Measurements from ENCODE around the gene SF3B6. TPM values are rescaled to one million over a fixed set of nuclear protein-coding genes. Genes with fewer than 3 reads are reported as not detected.

Gene SF3B6
- total and polyA plus RNA-seq, 2 of the 4 experiments (the other 2 are of a cell fraction): 143 to 191 TPM

DNA sequence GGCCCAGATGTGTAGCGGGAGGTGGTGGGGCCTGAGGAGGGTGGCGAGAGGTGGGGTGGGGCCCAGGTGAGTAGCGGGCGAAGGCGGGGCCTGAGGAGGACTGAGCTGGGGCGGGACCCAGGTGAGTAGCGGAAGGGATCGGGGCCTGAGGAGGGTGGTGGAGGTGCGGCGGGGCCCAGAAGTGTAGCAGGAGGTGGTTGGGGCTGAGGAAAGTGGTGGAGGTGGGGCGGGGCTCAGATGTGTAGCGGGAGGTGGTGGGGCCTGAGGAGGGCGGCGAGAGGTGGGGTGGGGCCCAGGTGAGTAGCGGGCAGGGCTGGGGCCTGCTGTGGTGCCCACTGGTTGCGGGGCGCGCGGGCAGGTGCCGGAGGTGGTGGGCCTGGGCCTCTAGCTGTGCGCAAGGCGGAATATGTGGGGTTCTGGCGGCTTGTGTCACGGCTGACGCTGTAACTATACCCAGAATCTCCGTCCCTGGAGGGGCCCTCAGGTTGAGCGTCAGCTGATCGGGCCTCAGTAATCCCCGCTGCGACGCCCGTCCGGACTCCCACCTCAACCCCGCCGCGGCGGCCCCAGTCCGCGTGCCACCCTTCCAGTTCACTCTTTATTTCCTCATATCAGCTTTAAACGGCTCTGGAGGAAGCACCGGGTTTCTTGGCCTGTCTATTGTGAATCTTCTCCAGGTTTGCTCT is 866 bp upstream of the SF3B6 start (continued):
- no peak for TF ChIP-seq RAD21 (IDR thresholded peaks at IDR 0.05; ENCODE audit: low read length)
- TF ChIP-seq POLR2A (IDR thresholded peaks at IDR 0.05; ENCODE audit: low read depth, low read length): no peak

GRCh38 chr2:24075259-24075658 is 867 bp downstream of the SF3B6 start:
- Histone ChIP-seq H2BK5ac (ENCODE audit: low read depth, low read length, poor library complexity, severe bottlenecking) (no peak overlapping the region), H3K27ac (ENCODE audit: insufficient read depth, low read length) (no peak overlapping the region), H4K8ac (ENCODE audit: low read depth in 2 of 2, low read length in 2 of 2) (peak overlapping the region in 1 of 2 experiments; percentile 9; a peak in 1 of 4 replicates), H3K4me3 (ENCODE audit: insufficient read depth, low read depth, low read length) (peak overlapping the region; percentile 73), H3K23ac (ENCODE audit: low read depth, low read length) (no peak overlapping the region), H2AK9ac (replicated peaks; ENCODE audit: low read depth, low read length, poor library complexity) (no peak overlapping the region), H4K20me1 (ENCODE audit: insufficient read depth, low read length) (no peaks in the 10 kb centered on the region; the same call in 1 of the 2 replicates), H3K9me3 (ENCODE audit: control insufficient read depth, insufficient read depth, low read length) (no peaks in the 10 kb centered on the region), H3K4ac (ENCODE audit: low read depth, low read length) (no peak overlapping the region), H3K9ac (ENCODE audit: low read depth, low read length) (peak overlapping the region; percentile 82; the same call in 1 of the 2 replicates), H2AFZ (replicated peaks; ENCODE audit: low read length, poor library complexity) (no peak overlapping the region), H2BK20ac (ENCODE audit: low read depth, low read length) (no peak overlapping the region), H3K4me2 (ENCODE audit: low read depth, low read length) (peak overlapping the region; percentile 71), H3K9me1 (ENCODE audit: insufficient read depth, low read length) (no peaks in the 10 kb centered on the region), H3K27me3 (ENCODE audit: control insufficient read depth, insufficient read depth, low read length) (no peaks in the 10 kb centered on the region), H3K14ac (replicated peaks; ENCODE audit: low read depth, low read length) (no peak overlapping the region), H3K56ac (ENCODE audit: extremely low read depth, insufficient read depth, low read length) (no peak overlapping the region), H2AK5ac (ENCODE audit: low read depth, low read length) (no peak overlapping the region), H3K4me1 (ENCODE audit: control insufficient read depth, insufficient read depth, low read length) (peaks cover 3% of the 10 kb centered on the region; the same call in 1 of the 2 replicates), H4K5ac (ENCODE audit: low read depth, low read length) (no peak overlapping the region), H3K18ac (ENCODE audit: low read depth, low read length) (no peak overlapping the region), H2BK15ac (ENCODE audit: low read depth, low read length) (no peak overlapping the region), H2BK120ac (ENCODE audit: low read depth, low read length) (no peak overlapping the region), H3K36me3 (ENCODE audit: control insufficient read depth, insufficient read depth, low read length) (peaks cover 12% of the 10 kb centered on the region), H4K91ac (ENCODE audit: insufficient read depth, low read depth, low read length) (no peak overlapping the region), H3K79me1 (ENCODE audit: low read depth in 1 of 2, low read length in 2 of 2) (peaks cover 19 to 40% of the 10 kb centered on the region in 2 experiments; a peak in 3 of 4 replicates)
- in situ Hi-C loops (cut with MboI; ENCODE audit: low sequenced_read_pairs): loop anchor here (10.0 kb wide), 1 partner anchor 250 kb away; no protein-coding TSS in a partner anchor
- no peak for DNase-seq
- ATAC-seq (ENCODE audit: low read depth): no peak
- intact Hi-C loops (cut with micrococcal nuclease): no loop called here
- WGBS, 2 experiments (ENCODE audit: extremely low coverage in 2 of 2, insufficient read length in 1 of 2): 100% methylated on average over 1 of the region's 5 CpGs; no CpG with 5 or more reads in 1 of the 2 experiments
- dilution Hi-C loops (cut with HindIII; ENCODE audit: low sequenced_read_pairs, unreplicated experiment): no loop called here
- ChIA-PET CTCF (no interaction called here), POLR2A (ENCODE audit: unreplicated experiment) (interaction anchor here (0.7 kb wide), 1 partner anchor 9 kb away, joined by 10 read pairs; no protein-coding TSS in a partner anchor)
- BruUV-seq (replicated peaks): no TSS peak
- TF ChIP-seq MXI1 (IDR thresholded peaks at IDR 0.05; ENCODE audit: borderline replicate concordance, low read depth, low read length): no peak
- TF ChIP-seq BHLHE40 (IDR thresholded peaks at IDR 0.05; ENCODE audit: low read depth, low read length): no peak
